CD14-positive monocyte (primary cell): ENCODE data around the gene NDUFAF8. TPM values are rescaled to one million over a fixed set of nuclear protein-coding genes. Genes with fewer than 3 reads are reported as not detected.
A peak's percentile ranks its signal among the peaks of the same experiment; 100 is the strongest.

Experiments used
- DNase-seq, 3 donors: peaks; one replicate each; pipeline ENCODE4 v3.0.0-alpha.2; 2011 to 2022
- H2AFZ ChIP-seq: 2 replicates; pipeline ENCODE4 v1.6.0; 2012; ENCODE audit warnings: mild to moderate bottlenecking, low read depth, low read length, inconsistent platforms; ENCODE audit not compliant: insufficient read depth, poor library complexity, severe bottlenecking
- H3K27ac ChIP-seq, 2 donors: 1 replicate in 1 of 2; 2 replicates in 1 of 2; pipeline ENCODE4 v1.5.1; 2012 to 2013; ENCODE audit warnings: low read length in 2 of 2, control low read depth in 1 of 2, inconsistent platforms in 1 of 2, low read depth in 1 of 2, mild to moderate bottlenecking in 1 of 2
- H3K27me3 ChIP-seq, 2 donors: one replicate each; pipeline versions ENCODE4 v1.6.0 to v1.6.1; 2011 to 2013; ENCODE audit warnings: low read length in 2 of 2; ENCODE audit not compliant: control insufficient read depth in 2 of 2, insufficient read depth in 2 of 2
- H3K36me3 ChIP-seq, 2 donors: replicated peaks in 1 of 2; 1 replicate in 1 of 2; 2 replicates in 1 of 2; pipeline versions ENCODE4 v1.5.1 to v1.6.1; 2012 to 2013; ENCODE audit warnings: low read length in 2 of 2, control low read depth in 1 of 2, inconsistent platforms in 1 of 2, mild to moderate bottlenecking in 1 of 2; ENCODE audit not compliant: insufficient read depth in 2 of 2, control insufficient read depth in 1 of 2
- H3K4me1 ChIP-seq, 2 donors: 1 replicate in 1 of 2; 2 replicates in 1 of 2; pipeline versions ENCODE4 v1.5.1 to v1.6.1; 2012 to 2013; ENCODE audit warnings: low read length in 2 of 2, control low read depth in 1 of 2, inconsistent platforms in 1 of 2, mild to moderate bottlenecking in 1 of 2, moderate library complexity in 1 of 2; ENCODE audit not compliant: insufficient read depth in 2 of 2, control insufficient read depth in 1 of 2
- H3K4me2 ChIP-seq: replicated peaks from 2 replicates; pipeline ENCODE3; 2012; ENCODE audit warnings: low read length, moderate library complexity, mild to moderate bottlenecking; ENCODE audit not compliant: poor library complexity, severe bottlenecking; ENCODE audit errors: extremely low read depth
- H3K4me3 ChIP-seq, 3 experiments: fragments of 200-600 bp in 1 of 3; sonication (generic) in 1 of 3; replicated peaks in 1 of 3; 1 replicate in 2 of 3; 2 replicates in 1 of 3; pipeline ENCODE4 v1.5.1; 2011 to 2013; ENCODE audit warnings: low read length in 3 of 3, mild to moderate bottlenecking in 3 of 3, control low read depth in 2 of 3, low read depth in 2 of 3, inconsistent platforms in 1 of 3, moderate library complexity in 1 of 3
- H3K79me2 ChIP-seq: 2 replicates; pipeline ENCODE4 v1.6.0; 2012; ENCODE audit warnings: mild to moderate bottlenecking, control low read depth, inconsistent platforms, low read length, moderate library complexity; ENCODE audit not compliant: insufficient read depth
- H3K9ac ChIP-seq: 2 replicates; pipeline ENCODE4 v1.6.0; 2017; ENCODE audit warnings: low read length, mild to moderate bottlenecking; ENCODE audit not compliant: insufficient read depth, poor library complexity, severe bottlenecking
- H3K9me3 ChIP-seq, 2 donors: replicated peaks in 1 of 2; 1 replicate in 1 of 2; 2 replicates in 1 of 2; pipeline versions ENCODE4 v1.5.1 to v1.6.1; 2012 to 2013; ENCODE audit warnings: low read length in 2 of 2, control low read depth in 1 of 2; ENCODE audit not compliant: control insufficient read depth in 1 of 2, insufficient read depth in 1 of 2
- H4K20me1 ChIP-seq: 2 replicates; pipeline ENCODE4 v1.6.0; 2012; ENCODE audit warnings: mild to moderate bottlenecking, low read length, control low read depth, moderate library complexity; ENCODE audit not compliant: insufficient read depth
- H3K27ac Mint-ChIP-seq, 7 donors: one replicate each; pipeline ENCODE4 v1.8.0; 2020; ENCODE audit warnings: mild to moderate bottlenecking in 7 of 7, mixed read lengths in 7 of 7, moderate library complexity in 6 of 7, inconsistent platforms in 2 of 7
- H3K27me3 Mint-ChIP-seq, 3 donors: one replicate each; pipeline ENCODE4 v1.8.0; 2021 to 2022; ENCODE audit warnings: low read depth in 3 of 3, mild to moderate bottlenecking in 3 of 3, mixed read lengths in 3 of 3, moderate library complexity in 3 of 3, inconsistent platforms in 1 of 3
- H3K36me3 Mint-ChIP-seq, 2 donors: one replicate each; pipeline ENCODE4 v1.8.0; 2020; ENCODE audit warnings: mixed read lengths in 2 of 2, inconsistent platforms in 1 of 2, mild to moderate bottlenecking in 1 of 2
- H3K4me1 Mint-ChIP-seq: one replicate; pipeline ENCODE4 v1.8.0; 2020; ENCODE audit warnings: mild to moderate bottlenecking, mixed read lengths
- H3K4me3 Mint-ChIP-seq, 2 donors: one replicate each; pipeline ENCODE4 v1.8.0; 2020; ENCODE audit warnings: mild to moderate bottlenecking in 2 of 2, mixed read lengths in 2 of 2, moderate library complexity in 1 of 2
- H3K9me3 Mint-ChIP-seq, 7 donors: one replicate each; pipeline ENCODE4 v1.8.0; 2020 to 2022; ENCODE audit warnings: mixed read lengths in 7 of 7, mild to moderate bottlenecking in 6 of 7, moderate library complexity in 6 of 7, inconsistent platforms in 2 of 7
- WGBS: methylation state at CpG from one replicate; pipeline ENCODE4 v1.1.5; 2013; ENCODE audit warnings: missing lambda C conversion rate; ENCODE audit not compliant: insufficient coverage; 5-methylcytosine and 5-hydroxymethylcytosine counted together
- intact Hi-C, 2 donors: fragments of 100-400 bp; cut with micrococcal nuclease; formaldehyde crosslinking; loops; one replicate each; pipeline versions ENCODE4 v1.15.0 to v1.15.1; 2023
- polyA plus RNA-seq, 3 donors: library from polyadenylated mRNA; depleted of rRNA in 1 of 3; unstranded in 2 of 3; stranded (reverse) in 1 of 3; fragments of 300-500 nt in 2 of 3; fragments of >200 nt in 1 of 3; fragmentation: Illumina TruSeq in 2 of 3; gene quantifications; 1 replicate in 2 of 3; 2 replicates in 1 of 3; pipeline ENCODE4 v1.2.3, GENCODE V29; 2012 to 2021
- TF ChIP-seq, protein P1 (sequence below): fragments of 200-600 bp; IDR thresholded peaks from one replicate; pipeline ENCODE4 v1.8.0; 2022; ENCODE audit warnings: antibody characterized with exemption, mild to moderate bottlenecking

NDUFAF8 gene
- polyA plus RNA-seq, 3 donors = 27.0 to 61.3 (median 41.0) TPM

DNA sequence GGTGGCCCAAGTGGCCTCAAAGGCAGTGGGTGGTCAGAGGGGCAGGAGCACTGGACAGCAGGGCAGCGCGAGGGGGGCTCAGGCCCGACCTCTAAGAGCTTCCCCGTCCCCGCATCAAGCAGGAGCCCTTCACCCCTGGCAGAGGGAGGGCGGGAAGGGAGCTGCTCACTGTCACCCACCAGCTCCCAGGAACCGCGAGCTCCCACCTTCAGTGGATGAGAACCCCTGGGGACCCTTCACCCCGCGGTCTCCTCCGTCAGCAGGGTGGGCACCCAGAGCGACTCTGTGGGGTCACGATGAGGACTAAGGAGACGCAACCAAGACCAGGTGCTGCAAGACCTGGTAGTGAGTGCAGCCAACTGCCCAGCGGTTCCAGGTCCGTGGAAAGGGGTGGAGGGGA is 30.0 kb upstream of the NDUFAF8 start:
- H3K4me3 Mint-ChIP-seq = no peak overlapping the region
- no peak overlapping the region for H3K9ac ChIP-seq
- no peak for DNase-seq
- H2AFZ ChIP-seq = no peak overlapping the region
- H3K27me3 Mint-ChIP-seq = peaks cover 2 to 5% (median 2%) of the 10 kb centered on the region in 3 donors
- peaks cover 0 to 2% (median 0%) of the 10 kb centered on the region in 7 donors for H3K9me3 Mint-ChIP-seq
- H3K27ac ChIP-seq = no peak overlapping the region
- no peaks in the 10 kb centered on the region for H3K79me2 ChIP-seq
- peaks cover 7% of the 10 kb centered on the region for H3K4me1 Mint-ChIP-seq
- H3K4me1 ChIP-seq = peaks cover 0 to 2% of the 10 kb centered on the region in 2 donors
- no peaks in the 10 kb centered on the region for H4K20me1 ChIP-seq
- H3K27ac Mint-ChIP-seq = peak overlapping the region in 1 of 7 donors; percentile 36
- 96% methylated on average over 12 of the region's 16 CpGs for whole genome bisulfite sequencing
- TF ChIP-seq, protein P1, sequence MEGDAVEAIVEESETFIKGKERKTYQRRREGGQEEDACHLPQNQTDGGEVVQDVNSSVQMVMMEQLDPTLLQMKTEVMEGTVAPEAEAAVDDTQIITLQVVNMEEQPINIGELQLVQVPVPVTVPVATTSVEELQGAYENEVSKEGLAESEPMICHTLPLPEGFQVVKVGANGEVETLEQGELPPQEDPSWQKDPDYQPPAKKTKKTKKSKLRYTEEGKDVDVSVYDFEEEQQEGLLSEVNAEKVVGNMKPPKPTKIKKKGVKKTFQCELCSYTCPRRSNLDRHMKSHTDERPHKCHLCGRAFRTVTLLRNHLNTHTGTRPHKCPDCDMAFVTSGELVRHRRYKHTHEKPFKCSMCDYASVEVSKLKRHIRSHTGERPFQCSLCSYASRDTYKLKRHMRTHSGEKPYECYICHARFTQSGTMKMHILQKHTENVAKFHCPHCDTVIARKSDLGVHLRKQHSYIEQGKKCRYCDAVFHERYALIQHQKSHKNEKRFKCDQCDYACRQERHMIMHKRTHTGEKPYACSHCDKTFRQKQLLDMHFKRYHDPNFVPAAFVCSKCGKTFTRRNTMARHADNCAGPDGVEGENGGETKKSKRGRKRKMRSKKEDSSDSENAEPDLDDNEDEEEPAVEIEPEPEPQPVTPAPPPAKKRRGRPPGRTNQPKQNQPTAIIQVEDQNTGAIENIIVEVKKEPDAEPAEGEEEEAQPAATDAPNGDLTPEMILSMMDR = no peak
- H3K36me3 Mint-ChIP-seq = peaks cover 11 to 21% of the 10 kb centered on the region in 2 donors
- H3K36me3 ChIP-seq = no peaks in the 10 kb centered on the region
- no peak overlapping the region for H3K4me2 ChIP-seq
- intact Hi-C loops = no loop called here
- H3K4me3 ChIP-seq = no peak overlapping the region
- no peaks in the 10 kb centered on the region for H3K27me3 ChIP-seq
- no peaks in the 10 kb centered on the region for H3K9me3 ChIP-seq

DNA sequence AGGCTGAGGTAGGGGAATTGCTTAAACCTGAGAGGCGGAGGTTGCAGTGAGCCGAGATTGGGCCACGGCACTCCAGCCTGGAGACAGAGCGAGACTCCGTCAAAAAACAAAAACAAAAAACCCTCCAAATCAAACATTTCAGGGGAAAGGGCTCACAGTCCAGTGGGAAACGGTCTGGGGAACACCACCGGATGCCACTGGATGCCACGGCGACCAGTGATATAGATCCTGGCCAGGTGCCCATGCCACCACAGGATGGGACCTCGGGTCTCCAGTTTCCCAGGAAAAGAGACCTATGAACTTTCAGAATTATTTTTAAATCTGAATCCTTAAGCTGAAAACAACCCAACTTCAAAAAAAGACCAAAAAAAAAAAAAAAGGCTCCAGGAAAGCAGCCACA is 28.7 kb upstream of the NDUFAF8 start:
- H3K36me3 ChIP-seq = no peaks in the 10 kb centered on the region
- H3K79me2 ChIP-seq = no peaks in the 10 kb centered on the region
- intact Hi-C loops = no loop called here
- DNase-seq = no peak
- no peak overlapping the region for H2AFZ ChIP-seq
- H3K27me3 ChIP-seq = no peaks in the 10 kb centered on the region
- Mint-ChIP-seq H3K36me3 (peaks cover 13 to 14% of the 10 kb centered on the region in 2 donors), H3K4me1 (peaks cover 7% of the 10 kb centered on the region), H3K4me3 (no peak overlapping the region), H3K27ac (no peak overlapping the region), H3K27me3 (peaks cover 2 to 5% (median 2%) of the 10 kb centered on the region in 3 donors), H3K9me3 (peaks cover 0 to 2% (median 0%) of the 10 kb centered on the region in 7 donors)
- no peak overlapping the region for H3K4me3 ChIP-seq
- TF ChIP-seq, protein P1 = no peak
- no peak overlapping the region for H3K4me2 ChIP-seq
- H3K9me3 ChIP-seq = no peaks in the 10 kb centered on the region
- no peak overlapping the region for H3K27ac ChIP-seq
- H3K4me1 ChIP-seq = peaks cover 0 to 2% of the 10 kb centered on the region in 2 donors
- no peaks in the 10 kb centered on the region for H4K20me1 ChIP-seq
- H3K9ac ChIP-seq = no peak overlapping the region
- 66% methylated on average over 7 of the region's 10 CpGs for WGBS
